HCT116 (cell line): Measurements from ENCODE around the gene RUFY2. TPM values are rescaled to one million over a fixed set of nuclear protein-coding genes. Genes with fewer than 3 reads are reported as not detected.

ENCODE experiments used
- ATAC-seq: fragments of 200-7000 bp; cut with Tn5 transposase; 2 replicates; pipeline ENCODE4 v1.9.1; 2020; ENCODE audit warnings: mild to moderate bottlenecking, moderate library complexity
- BruUV-seq: library from RNA; stranded (reverse); fragments of 400-500 nt; replicated peaks from 2 replicates; lab custom pipeline; 2021; lab: Mats Ljungman, UMichigan
- CTCF ChIA-PET: fragments of 300-600 bp; sonication (Branson Sonifier 250); formaldehyde crosslinking; loops from one replicate; lab custom pipeline; 2021; ENCODE audit warnings: antibody characterized with exemption; lab: Charles Lee
- POLR2A ChIA-PET: fragments of 300-600, 350-600 bp; sonication (Branson Sonifier 250); formaldehyde crosslinking; loops from one replicate; lab custom pipeline; 2021; ENCODE audit warnings: antibody characterized with exemption; lab: Charles Lee
- RAD21 ChIA-PET, 2 experiments: fragments of 300-600 bp; sonication (Branson Sonifier 250); formaldehyde crosslinking; loops; one replicate each; lab custom pipeline; 2023; ENCODE audit warnings: low total read pairs in 2 of 2; ENCODE audit not compliant: uncharacterized antibody in 2 of 2, unreplicated experiment in 2 of 2, low non-redundant PET in 1 of 2; lab: Charles Lee
- DNase-seq: peaks from one replicate; pipeline ENCODE4 v3.0.0-alpha.2; 2010; ENCODE audit warnings: low read depth, low spot score
- H2AFZ ChIP-seq: fragments of 200-600 bp; shearing (Covaris generic), sonication (generic); 2 replicates; pipeline ENCODE4 v1.6.1; 2017; ENCODE audit warnings: low read depth, mixed run types, mixed read lengths, antibody characterized with exemption, low read length; ENCODE audit not compliant: poor library complexity, severe bottlenecking
- H3K27ac ChIP-seq: 2 replicates; pipeline ENCODE4 v1.5.1; 2012; ENCODE audit warnings: low read depth, low read length
- H3K27me3 ChIP-seq: fragments of 200-600 bp; sonication (generic); 2 replicates; pipeline ENCODE4 v1.6.1; 2016; ENCODE audit warnings: mixed run types, low read length, mixed read lengths; ENCODE audit not compliant: insufficient read depth
- H3K36me3 ChIP-seq, 2 experiments: fragments of 200-500 bp in 1 of 2; fragments of 200-600 bp in 1 of 2; sonication (Bioruptor generic) in 1 of 2; sonication (generic) in 1 of 2; 2 replicates each; pipeline versions ENCODE4 v1.5.1 to v1.6.1; 2014 to 2016; ENCODE audit warnings: low read length in 2 of 2, inconsistent platforms in 1 of 2, mixed read lengths in 1 of 2, mixed run types in 1 of 2; ENCODE audit not compliant: insufficient read depth in 2 of 2, control insufficient read depth in 1 of 2
- H3K4me1 ChIP-seq, 2 experiments: fragments of 200-600 bp in 1 of 2; sonication (generic) in 1 of 2; 2 replicates each; pipeline versions ENCODE4 v1.5.1 to v1.6.1; 2012 to 2017; ENCODE audit warnings: low read length in 2 of 2, inconsistent platforms in 1 of 2, mild to moderate bottlenecking in 1 of 2, mixed read lengths in 1 of 2, mixed run types in 1 of 2, moderate library complexity in 1 of 2; ENCODE audit not compliant: insufficient read depth in 2 of 2, control insufficient read depth in 1 of 2
- H3K4me2 ChIP-seq: fragments of 200-600 bp; sonication (generic); 2 replicates; pipeline ENCODE4 v1.6.1; 2017; ENCODE audit warnings: mixed run types, low read length, mixed read lengths
- H3K4me3 ChIP-seq, 2 experiments: fragments of 200-600 bp in 1 of 2; sonication (generic) in 1 of 2; replicated peaks in 1 of 2; 2 replicates each; pipeline ENCODE4 v1.5.1; 2011 to 2016; ENCODE audit warnings: low read length in 2 of 2, control low read depth in 1 of 2, low read depth in 1 of 2, mild to moderate bottlenecking in 1 of 2, mixed read lengths in 1 of 2, mixed run types in 1 of 2
- H3K79me2 ChIP-seq: fragments of 200-600 bp; sonication (generic); 2 replicates; pipeline ENCODE4 v1.6.1; 2017; ENCODE audit warnings: mild to moderate bottlenecking, mixed run types, low read length, moderate library complexity, mixed read lengths; ENCODE audit not compliant: insufficient read depth
- H3K9ac ChIP-seq: fragments of 200-600 bp; sonication (generic); 2 replicates; pipeline ENCODE4 v1.6.1; 2016; ENCODE audit warnings: low read length, mixed read lengths
- H3K9me2 ChIP-seq: fragments of 200-600 bp; sonication (generic), shearing (Covaris generic); 2 replicates; pipeline ENCODE4 v1.6.1; 2017; ENCODE audit warnings: mixed run types, mild to moderate bottlenecking, moderate library complexity; ENCODE audit not compliant: insufficient read depth
- H3K9me3 ChIP-seq, 2 experiments: fragments of 200-500 bp in 1 of 2; fragments of 200-600 bp in 1 of 2; sonication (Bioruptor generic) in 1 of 2; sonication (generic) in 1 of 2; 2 replicates each; pipeline ENCODE4 v1.6.1; 2014 to 2017; ENCODE audit warnings: low read length in 2 of 2, mixed read lengths in 2 of 2, inconsistent platforms in 1 of 2, low read depth in 1 of 2, mild to moderate bottlenecking in 1 of 2, mixed run types in 1 of 2, moderate library complexity in 1 of 2; ENCODE audit not compliant: control insufficient read depth in 1 of 2, insufficient read depth in 1 of 2
- H4K20me1 ChIP-seq: fragments of 200-600 bp; sonication (generic), shearing (Covaris generic); 2 replicates; pipeline ENCODE4 v1.6.1; 2017; ENCODE audit warnings: mixed run types, mild to moderate bottlenecking, moderate library complexity; ENCODE audit not compliant: insufficient read depth
- EGR1 ChIP-seq: IDR thresholded peaks from 2 replicates; pipeline ENCODE4 v1.6.1; 2012; ENCODE audit warnings: low read depth
- ELF1 ChIP-seq: IDR thresholded peaks from 2 replicates; pipeline ENCODE4 v1.6.1; 2012; ENCODE audit warnings: low read depth, borderline replicate concordance
- EZH2 ChIP-seq: fragments of 200-600 bp; sonication (generic); IDR thresholded peaks from 2 replicates; pipeline ENCODE4 v1.6.1; 2017; ENCODE audit warnings: antibody characterized with exemption, mixed run types
- EZH2phosphoT487 ChIP-seq: fragments of 200-600 bp; IDR thresholded peaks from 2 replicates; pipeline ENCODE4 v1.6.1; 2018; ENCODE audit warnings: antibody characterized with exemption, borderline replicate concordance
- JUND ChIP-seq: IDR thresholded peaks from 2 replicates; pipeline ENCODE4 v1.6.1; 2012
- RAD21 ChIP-seq: IDR thresholded peaks from 2 replicates; pipeline ENCODE4 v1.6.1; 2012; ENCODE audit warnings: low read depth, mild to moderate bottlenecking
- SIN3A ChIP-seq: IDR thresholded peaks from 2 replicates; pipeline ENCODE4 v1.6.1; 2012; ENCODE audit warnings: low read depth
- TCF7L2 ChIP-seq: IDR thresholded peaks from 2 replicates; pipeline ENCODE4 v1.7.0; 2011; ENCODE audit warnings: borderline replicate concordance, inconsistent platforms; ENCODE audit not compliant: insufficient read depth, insufficient read length; ENCODE audit errors: extremely low read depth
- intact Hi-C: fragments of 100-400 bp; cut with micrococcal nuclease; formaldehyde crosslinking; loops from 2 replicates; pipeline ENCODE4 v1.10.0; 2022
- total RNA-seq: library from RNA; stranded (reverse); gene quantifications from one replicate; pipeline ENCODE4 v1.2.1, GENCODE V29; 2021; ENCODE audit not compliant: unreplicated experiment
- TF ChIP-seq, protein P1 (sequence below), 3 experiments: fragments of 200-600 bp in 1 of 3; sonication (generic) in 1 of 3; IDR thresholded peaks in 2 of 3; conservative IDR thresholded peaks in 1 of 3; 2 replicates each; pipeline ENCODE4 v1.5.1; 2012 to 2017; ENCODE audit warnings: low read depth in 2 of 3, low read length in 2 of 3, antibody characterized with exemption in 1 of 3, borderline replicate concordance in 1 of 3, control low read depth in 1 of 3, mild to moderate bottlenecking in 1 of 3, mixed read lengths in 1 of 3, mixed run types in 1 of 3, moderate library complexity in 1 of 3; ENCODE audit not compliant: insufficient read depth in 1 of 3

The RUFY2 gene
- total RNA-seq, 1 experiment from 2014 or later = 13.0 TPM

DNA sequence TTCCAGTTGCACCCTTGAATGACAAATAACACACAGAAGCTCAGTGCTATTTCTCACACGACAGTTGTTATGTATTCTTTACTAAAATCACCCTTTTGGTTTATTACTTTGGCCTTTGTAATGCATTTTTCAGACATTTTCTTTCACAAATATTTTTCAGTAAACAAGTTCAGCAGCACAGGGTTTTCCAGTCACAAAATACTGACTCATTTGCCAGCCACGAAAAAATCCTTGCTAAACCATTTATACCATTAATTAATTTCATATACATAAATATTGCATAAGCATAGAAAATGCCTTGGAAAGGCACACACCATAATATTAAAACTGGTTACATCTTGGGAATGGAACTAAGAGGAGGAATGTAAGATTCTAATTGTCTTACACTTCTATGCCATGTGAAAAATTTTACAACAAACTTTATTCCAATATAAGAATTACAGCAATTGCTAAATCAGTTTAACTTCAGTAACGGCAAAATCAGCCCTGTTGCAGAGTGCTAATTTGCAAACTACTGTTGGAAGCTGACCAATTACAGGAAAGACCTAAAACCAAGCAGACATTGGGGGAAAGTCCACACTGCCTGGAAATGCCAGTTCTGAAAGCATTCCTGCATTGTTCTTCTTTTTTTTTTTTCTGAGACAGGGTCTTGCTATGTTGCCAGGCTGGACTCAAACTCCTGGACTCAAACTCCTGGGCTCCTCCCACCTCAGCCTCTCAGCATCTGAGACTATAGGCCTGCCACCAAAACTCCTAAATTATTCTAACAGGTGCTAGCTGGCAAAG lies 42.8 kb downstream of the RUFY2 start:
- Histone ChIP-seq H2AFZ (no peak overlapping the region), H4K20me1 (no peaks in the 10 kb centered on the region), H3K4me2 (no peak overlapping the region), H3K79me2 (no peaks in the 10 kb centered on the region), H3K9me2 (no peaks in the 10 kb centered on the region), H3K27me3 (no peaks in the 10 kb centered on the region), H3K27ac (no peak overlapping the region), H3K4me1 (no peaks in the 10 kb centered on the region), H3K4me3 (no peak overlapping the region), H3K9me3 (no peaks in the 10 kb centered on the region), H3K36me3 (peaks cover 0 to 2% of the 10 kb centered on the region in 2 experiments; a peak in 2 of 4 replicates), H3K9ac (no peak overlapping the region)
- ChIA-PET RAD21 (no interaction called here), CTCF (no interaction called here), POLR2A (no interaction called here)
- no TSS peak for BruUV-seq
- no peak for ATAC-seq
- intact Hi-C loops = loop anchor here (10.0 kb wide), 1 partner anchor 531 kb away; no protein-coding TSS in a partner anchor
- TF ChIP-seq SIN3A (no peak), EZH2phosphoT487 (no peak), ELF1 (no peak), EGR1 (no peak)
- DNase-seq = no peak

DNA sequence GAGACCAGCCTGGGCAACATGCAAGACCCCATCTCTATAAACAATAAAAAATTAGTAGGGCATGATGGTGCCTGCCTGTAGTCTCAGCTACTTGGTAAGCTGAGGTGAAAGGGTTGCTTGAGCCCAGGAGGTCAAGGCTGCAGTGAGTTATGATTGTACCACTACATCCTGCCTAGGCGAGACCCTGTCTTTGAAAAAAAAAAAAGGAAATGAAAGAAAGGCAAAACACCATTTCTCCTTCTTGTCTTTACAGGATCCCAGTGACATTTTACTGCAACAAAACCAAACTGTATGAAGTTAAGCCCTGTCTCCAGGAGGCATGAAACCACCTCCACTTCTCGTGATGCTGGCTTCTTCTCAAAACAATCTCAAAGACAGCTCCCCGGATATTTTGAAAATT lies 44.5 kb downstream of the RUFY2 start:
- no peaks in the 10 kb centered on the region for H4K20me1 ChIP-seq
- H3K36me3 ChIP-seq = peaks cover 0 to 2% of the 10 kb centered on the region in 2 experiments; a peak in 1 of 4 replicates
- no TSS peak for BruUV-seq
- ChIA-PET RAD21 (no interaction called here), POLR2A (interaction anchor here (0.7 kb wide), 1 partner anchor 9 kb away, joined by 3 read pairs; no protein-coding TSS in a partner anchor), CTCF (no interaction called here)
- H3K4me1 ChIP-seq = no peaks in the 10 kb centered on the region
- no peak for TF ChIP-seq JUND
- no peak for TF ChIP-seq EZH2phosphoT487
- no peak for TF ChIP-seq EZH2
- TF ChIP-seq TCF7L2 = no peak
- TF ChIP-seq RAD21 = no peak
- TF ChIP-seq, protein P1, sequence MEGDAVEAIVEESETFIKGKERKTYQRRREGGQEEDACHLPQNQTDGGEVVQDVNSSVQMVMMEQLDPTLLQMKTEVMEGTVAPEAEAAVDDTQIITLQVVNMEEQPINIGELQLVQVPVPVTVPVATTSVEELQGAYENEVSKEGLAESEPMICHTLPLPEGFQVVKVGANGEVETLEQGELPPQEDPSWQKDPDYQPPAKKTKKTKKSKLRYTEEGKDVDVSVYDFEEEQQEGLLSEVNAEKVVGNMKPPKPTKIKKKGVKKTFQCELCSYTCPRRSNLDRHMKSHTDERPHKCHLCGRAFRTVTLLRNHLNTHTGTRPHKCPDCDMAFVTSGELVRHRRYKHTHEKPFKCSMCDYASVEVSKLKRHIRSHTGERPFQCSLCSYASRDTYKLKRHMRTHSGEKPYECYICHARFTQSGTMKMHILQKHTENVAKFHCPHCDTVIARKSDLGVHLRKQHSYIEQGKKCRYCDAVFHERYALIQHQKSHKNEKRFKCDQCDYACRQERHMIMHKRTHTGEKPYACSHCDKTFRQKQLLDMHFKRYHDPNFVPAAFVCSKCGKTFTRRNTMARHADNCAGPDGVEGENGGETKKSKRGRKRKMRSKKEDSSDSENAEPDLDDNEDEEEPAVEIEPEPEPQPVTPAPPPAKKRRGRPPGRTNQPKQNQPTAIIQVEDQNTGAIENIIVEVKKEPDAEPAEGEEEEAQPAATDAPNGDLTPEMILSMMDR (IDR thresholded peaks at IDR 0.05 in 2 of 3, conservative IDR thresholded peaks at IDR 0.05 in 1 of 3; ENCODE audit: borderline replicate concordance in 1 of 3, insufficient read depth in 1 of 3, low read depth in 2 of 3, low read length in 2 of 3) = no peak
- no peak for TF ChIP-seq ELF1
- no peak overlapping the region for H3K9ac ChIP-seq
- no peak overlapping the region for H3K27ac ChIP-seq
- no peak overlapping the region for H3K4me2 ChIP-seq
- no peaks in the 10 kb centered on the region for H3K9me3 ChIP-seq
- H2AFZ ChIP-seq = no peak overlapping the region
- no peak overlapping the region for H3K4me3 ChIP-seq
- ATAC-seq (no peak), DNase-seq (no peak)
- no peaks in the 10 kb centered on the region for H3K9me2 ChIP-seq
- intact Hi-C loops = loop anchor here (10.0 kb wide), 1 partner anchor 532 kb away; no protein-coding TSS in a partner anchor
- no peaks in the 10 kb centered on the region for H3K79me2 ChIP-seq
- H3K27me3 ChIP-seq = no peaks in the 10 kb centered on the region
